Activated gamma-delta T cell treated with anti-CD3 and anti-CD28 coated beads, Interleukin-2, amount 50 U/mL, for 16 hours (primary cell): ENCODE measurements around the gene MED1.
"Not testable (repeated sequence)": the region's sequence is repeated elsewhere in the genome, so short reads cannot be mapped to it uniquely, and the experiment has no call there.

Source experiments
- DNase-seq: peaks from one replicate; pipeline ENCODE4 v3.0.0-alpha.2; 2020; ENCODE audit warnings: low read depth

Gene MED1, protein sequence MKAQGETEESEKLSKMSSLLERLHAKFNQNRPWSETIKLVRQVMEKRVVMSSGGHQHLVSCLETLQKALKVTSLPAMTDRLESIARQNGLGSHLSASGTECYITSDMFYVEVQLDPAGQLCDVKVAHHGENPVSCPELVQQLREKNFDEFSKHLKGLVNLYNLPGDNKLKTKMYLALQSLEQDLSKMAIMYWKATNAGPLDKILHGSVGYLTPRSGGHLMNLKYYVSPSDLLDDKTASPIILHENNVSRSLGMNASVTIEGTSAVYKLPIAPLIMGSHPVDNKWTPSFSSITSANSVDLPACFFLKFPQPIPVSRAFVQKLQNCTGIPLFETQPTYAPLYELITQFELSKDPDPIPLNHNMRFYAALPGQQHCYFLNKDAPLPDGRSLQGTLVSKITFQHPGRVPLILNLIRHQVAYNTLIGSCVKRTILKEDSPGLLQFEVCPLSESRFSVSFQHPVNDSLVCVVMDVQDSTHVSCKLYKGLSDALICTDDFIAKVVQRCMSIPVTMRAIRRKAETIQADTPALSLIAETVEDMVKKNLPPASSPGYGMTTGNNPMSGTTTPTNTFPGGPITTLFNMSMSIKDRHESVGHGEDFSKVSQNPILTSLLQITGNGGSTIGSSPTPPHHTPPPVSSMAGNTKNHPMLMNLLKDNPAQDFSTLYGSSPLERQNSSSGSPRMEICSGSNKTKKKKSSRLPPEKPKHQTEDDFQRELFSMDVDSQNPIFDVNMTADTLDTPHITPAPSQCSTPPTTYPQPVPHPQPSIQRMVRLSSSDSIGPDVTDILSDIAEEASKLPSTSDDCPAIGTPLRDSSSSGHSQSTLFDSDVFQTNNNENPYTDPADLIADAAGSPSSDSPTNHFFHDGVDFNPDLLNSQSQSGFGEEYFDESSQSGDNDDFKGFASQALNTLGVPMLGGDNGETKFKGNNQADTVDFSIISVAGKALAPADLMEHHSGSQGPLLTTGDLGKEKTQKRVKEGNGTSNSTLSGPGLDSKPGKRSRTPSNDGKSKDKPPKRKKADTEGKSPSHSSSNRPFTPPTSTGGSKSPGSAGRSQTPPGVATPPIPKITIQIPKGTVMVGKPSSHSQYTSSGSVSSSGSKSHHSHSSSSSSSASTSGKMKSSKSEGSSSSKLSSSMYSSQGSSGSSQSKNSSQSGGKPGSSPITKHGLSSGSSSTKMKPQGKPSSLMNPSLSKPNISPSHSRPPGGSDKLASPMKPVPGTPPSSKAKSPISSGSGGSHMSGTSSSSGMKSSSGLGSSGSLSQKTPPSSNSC (N-terminal part only)

DNA sequence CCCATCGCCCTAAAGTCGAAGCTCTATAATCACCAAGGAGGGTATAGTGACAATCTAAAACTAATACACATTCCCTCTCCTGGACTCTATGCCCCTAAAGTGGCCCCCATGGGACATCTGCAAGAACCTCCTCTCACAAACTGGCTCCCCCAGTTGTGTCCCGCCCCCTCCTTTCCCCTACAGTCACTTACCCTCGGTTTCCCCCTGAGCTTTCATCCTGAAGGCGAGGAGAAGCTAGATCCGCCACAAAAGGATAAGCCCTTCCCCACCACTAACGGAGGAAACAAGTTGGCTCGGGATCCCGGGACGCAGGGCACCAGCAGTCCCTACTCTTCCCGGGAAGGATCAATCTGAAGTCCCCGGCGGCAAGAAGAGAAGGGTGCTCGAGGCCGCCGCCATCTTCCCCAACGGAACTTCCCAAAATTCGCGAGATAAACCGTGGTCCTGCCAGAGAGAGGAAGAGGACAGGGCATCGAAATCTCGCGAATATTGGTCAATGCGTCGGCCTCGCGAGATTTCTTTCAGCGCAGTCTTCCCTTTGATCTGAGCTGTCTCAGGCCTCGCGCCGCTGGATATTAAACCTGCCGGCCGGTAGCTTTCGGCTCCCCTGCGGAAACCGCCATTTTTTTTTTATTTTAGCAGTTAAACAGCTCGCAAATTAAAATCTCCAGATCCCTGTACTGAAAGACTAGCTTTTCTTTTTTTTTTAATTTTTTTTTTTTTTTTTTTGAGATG, at the start of gene MED1:
TSS of gene MED1 (minus strand) at position 417 of the 735 bp plus-strand sequence. CDS start at position 216, 201 bp downstream.
- peak; percentile 82 for DNase-seq

DNA sequence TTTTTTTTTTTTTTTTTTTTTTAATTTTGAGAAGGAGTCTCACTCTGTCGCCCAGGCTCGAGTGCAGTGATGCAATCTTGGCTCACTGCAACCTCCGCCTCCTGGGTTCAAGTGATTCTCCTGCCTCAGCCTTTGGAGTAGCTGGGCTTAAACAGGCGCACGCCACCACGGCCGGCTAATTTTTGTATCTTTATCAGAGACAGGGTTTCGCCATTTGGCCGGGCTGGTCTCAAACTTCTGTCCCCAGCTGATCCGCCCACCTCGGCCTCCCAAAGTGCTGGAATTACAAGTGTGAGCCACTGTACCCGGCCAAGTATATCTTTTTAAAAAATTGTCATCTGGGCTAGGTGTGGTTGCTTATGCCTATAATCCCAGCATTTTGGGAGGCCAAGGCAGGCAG, 45.9 kb upstream of the MED1 start:
- not testable (repeated sequence) for DNase-seq

DNA sequence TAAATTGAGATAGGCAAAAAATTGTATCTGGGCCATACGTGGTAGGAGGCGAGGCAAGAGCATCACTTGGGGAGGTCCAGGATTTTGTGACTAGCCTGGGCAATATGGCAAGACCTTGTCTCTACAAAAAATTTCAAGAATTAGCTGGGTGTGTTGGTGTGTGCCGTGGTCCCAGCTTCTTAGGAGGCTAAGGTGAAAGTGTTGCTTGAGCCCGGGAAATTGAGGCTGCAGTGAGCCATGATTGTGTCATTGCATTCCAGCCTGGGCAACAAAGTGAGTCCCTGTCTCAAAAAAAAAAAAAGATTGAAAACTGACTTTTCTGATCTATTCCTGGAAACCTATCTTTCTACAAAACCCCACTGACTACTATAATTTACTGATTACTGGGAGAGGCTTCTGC, 36.9 kb upstream of the MED1 start:
- no peak for DNase-seq

DNA sequence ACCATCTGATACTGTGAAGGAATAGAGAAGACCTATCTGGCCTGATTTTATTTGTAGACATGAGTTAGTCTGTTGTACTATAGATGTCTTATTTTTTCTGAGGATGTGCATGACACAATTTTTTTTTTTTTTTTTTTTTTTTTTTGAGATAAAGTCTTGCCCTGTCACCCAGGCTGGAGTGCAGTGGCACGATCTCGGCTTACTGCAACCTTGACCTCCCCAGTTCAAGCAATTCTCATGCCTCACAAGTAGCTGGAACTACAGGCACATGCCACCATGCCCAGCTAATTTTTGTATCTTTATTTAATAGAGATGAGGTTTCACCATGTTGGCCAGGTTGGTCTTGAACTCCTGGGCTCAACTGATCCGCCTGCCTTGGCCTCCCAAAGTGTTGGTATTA, 36.4 kb upstream of the MED1 start:
- DNase-seq = not testable (repeated sequence)

DNA sequence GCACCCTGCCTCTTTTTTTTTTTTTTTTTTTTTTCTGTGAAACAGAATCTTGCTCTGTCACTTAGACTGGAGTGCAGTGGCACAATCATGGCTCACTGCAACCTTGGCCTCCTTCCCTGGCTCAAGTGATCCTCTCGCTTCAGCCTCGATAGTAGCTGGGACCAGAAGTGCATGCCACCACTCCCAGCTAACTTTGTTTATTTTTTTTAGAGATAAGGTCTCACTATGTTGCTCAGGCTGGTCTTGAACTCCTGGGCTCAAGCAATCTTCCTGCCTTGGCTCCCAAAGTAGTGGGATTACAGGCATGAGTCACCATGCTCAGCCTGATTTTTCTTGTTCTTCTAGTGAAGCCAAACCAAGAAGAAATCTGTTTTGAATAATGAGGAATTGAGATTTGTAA, 35.2 kb upstream of the MED1 start:
- DNase-seq = no peak

DNA sequence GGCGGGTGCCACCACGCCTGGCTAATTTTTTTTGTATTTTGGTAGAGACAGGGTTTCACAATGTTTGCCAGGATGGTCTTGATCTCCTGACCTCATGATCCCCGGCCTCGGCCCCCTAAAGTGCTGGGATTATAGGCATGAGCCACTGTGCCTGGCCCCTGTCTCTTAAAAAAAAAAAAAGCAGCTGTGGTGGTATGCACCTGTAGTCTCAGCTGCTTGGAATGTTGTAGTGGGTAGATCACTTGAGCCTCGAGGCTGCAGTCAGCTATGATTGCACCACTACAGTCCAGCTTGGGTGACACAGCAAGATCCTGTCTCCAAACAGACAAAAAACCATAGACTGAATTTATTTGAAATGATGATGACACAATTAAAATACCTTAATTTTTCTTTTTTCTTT, 34.5 kb upstream of the MED1 start:
- DNase-seq = no peak

DNA sequence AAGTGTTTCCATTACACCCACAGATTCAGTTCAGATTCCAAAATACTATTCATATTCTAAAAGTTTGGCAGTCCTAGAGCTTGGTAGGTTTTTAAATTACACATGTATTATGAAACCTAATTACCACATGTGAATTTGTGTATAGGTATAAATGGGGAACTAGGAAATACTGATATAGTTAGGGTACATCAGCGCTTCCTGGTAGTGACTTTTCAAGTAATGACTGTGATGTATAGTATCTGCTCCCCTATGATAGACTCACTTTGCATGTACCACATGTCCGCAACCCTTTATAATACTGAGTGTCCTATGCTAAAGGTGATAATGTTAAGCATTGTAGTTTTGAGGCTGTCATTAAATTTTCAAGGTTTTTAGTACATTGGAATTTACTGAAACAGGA, 33.1 kb upstream of the MED1 start:
- DNase-seq = no peak

DNA sequence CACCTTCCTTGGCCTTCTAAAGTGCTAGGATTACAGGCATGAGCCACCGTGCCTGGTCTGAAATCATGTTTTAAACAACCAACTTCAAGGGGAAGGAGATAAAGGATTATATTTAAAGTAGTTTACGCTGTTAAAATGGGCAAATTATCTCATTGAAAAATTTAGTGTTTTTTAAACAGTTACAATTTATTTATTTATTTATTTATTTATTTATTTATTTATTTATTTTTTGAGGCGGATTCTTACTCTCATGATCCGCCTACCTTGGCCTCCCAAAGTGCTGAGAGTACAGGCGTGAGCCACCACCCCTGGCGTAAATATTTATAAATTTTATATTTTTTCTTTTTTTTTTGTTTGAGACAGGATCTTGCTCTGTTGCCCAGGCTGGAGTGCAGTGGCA, 32.4 kb upstream of the MED1 start:
- DNase-seq = no peak

DNA sequence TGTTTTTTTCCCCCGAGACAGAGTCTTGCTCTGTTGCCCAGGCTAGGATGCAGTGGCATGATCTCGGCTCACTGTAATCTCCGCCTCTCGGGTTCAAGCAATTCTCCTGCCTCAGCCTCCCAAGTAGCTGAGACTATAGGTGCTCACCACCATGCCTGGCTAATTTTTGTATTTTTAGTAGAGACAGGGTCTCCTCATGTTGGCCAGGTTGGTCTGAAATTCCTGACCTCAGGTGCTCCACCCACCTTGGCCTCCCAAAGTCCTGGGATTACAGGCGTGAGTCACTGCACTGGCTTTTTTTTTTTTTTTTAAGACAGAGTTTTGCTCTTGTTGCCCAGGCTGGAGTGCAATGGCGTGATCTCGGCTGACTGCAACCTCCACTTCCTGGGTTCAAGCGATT, 28.6 kb upstream of the MED1 start:
- DNase-seq = not testable (repeated sequence)

DNA sequence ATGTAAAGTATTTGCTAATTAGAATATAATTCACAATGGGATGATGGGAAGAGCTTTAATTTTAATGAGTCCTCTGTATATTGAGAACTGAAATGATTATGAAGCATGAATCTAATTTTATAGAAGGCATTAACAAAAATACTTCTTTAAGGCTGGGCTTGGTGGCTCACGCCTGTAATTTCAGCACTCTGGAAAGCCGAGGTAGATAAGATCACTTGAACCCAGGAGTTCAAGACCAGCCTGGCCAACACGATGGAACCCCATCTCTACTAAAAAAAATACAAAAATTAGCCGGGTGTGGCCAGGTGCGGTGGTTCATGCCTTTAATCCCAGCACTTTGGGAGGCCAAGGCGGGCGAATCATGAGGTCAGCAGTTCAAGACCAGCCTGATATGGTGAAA, 22.2 kb upstream of the MED1 start:
- DNase-seq = no peak

DNA sequence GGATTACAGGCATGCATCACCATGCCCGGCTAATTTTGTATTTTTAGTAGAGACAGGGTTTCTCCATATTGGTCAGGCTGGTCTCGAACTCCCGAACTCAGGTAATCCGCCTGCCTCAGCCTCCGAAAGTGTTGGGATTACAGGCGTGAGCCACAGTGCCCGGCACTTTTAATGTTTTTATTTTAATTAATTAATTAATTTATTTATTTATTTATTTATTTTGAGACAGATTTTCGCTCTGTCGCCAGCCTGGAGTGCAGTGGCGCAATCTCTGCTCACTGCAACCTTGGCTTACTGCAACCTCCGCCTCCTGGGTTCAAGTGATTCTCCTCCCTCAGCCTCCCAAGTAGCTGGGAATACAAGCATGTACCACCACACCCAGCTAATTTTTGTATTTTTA, 17.5 kb upstream of the MED1 start:
- DNase-seq = not testable (repeated sequence)

DNA sequence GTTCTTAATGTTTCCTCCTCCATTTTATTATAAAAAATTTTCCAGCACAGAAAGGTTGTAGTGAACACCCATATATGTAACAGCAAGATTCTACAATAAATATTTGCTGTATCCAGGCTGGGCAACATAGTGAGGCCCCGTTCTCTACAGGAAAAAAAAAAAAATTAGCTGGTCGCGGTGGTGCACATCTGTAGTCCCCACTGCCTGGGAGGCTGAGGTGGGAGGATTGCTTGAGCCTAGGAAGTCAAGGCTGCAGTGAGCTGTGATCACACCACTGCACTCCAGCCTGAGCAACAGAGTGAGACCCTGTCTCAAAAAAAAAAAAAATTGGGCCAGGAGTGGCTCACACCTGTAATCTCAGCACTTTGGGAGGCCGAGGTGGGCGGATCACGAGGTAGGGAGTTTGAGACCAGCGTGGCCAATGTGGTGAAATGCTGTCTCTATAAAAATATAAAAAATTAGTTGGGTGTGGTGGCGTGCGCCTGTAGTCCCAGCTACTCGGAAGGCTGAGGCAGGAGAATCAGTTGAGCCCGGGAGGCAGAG, 13.6 kb upstream of the MED1 start:
- not testable (repeated sequence) for DNase-seq

DNA sequence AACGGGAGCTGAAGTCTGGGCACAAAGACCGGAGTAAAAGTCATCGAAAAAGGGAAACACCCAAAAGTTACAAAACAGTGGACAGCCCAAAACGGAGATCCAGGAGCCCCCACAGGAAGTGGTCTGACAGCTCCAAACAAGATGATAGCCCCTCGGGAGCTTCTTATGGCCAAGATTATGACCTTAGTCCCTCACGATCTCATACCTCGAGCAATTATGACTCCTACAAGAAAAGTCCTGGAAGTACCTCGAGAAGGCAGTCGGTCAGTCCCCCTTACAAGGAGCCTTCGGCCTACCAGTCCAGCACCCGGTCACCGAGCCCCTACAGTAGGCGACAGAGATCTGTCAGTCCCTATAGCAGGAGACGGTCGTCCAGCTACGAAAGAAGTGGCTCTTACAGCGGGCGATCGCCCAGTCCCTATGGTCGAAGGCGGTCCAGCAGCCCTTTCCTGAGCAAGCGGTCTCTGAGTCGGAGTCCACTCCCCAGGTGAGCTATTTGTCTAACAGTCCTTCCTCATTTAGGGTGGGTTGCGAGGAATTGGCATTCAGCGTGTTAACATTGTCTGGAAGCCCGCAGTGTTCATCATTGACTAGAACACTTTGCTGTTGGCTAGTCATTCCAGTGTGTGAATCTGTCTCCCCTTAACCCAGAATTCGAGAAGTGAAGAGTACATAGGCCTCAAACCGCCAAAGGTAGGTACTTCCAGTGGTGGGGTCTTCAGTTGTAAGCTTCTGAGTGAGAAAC, 11.7 kb upstream of the MED1 start:
- DNase-seq = no peak

DNA sequence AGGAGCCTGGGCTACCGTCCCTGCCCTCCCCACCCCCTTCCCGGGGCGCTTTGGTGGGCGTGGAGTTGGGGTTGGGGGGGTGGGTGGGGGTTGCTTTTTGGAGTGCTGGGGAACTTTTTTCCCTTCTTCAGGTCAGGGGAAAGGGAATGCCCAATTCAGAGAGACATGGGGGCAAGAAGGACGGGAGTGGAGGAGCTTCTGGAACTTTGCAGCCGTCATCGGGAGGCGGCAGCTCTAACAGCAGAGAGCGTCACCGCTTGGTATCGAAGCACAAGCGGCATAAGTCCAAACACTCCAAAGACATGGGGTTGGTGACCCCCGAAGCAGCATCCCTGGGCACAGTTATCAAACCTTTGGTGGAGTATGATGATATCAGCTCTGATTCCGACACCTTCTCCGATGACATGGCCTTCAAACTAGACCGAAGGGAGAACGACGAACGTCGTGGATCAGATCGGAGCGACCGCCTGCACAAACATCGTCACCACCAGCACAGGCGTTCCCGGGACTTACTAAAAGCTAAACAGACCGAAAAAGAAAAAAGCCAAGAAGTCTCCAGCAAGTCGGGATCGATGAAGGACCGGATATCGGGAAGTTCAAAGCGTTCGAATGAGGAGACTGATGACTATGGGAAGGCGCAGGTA, 11.0 kb upstream of the MED1 start:
- peak; percentile 10 for DNase-seq

DNA sequence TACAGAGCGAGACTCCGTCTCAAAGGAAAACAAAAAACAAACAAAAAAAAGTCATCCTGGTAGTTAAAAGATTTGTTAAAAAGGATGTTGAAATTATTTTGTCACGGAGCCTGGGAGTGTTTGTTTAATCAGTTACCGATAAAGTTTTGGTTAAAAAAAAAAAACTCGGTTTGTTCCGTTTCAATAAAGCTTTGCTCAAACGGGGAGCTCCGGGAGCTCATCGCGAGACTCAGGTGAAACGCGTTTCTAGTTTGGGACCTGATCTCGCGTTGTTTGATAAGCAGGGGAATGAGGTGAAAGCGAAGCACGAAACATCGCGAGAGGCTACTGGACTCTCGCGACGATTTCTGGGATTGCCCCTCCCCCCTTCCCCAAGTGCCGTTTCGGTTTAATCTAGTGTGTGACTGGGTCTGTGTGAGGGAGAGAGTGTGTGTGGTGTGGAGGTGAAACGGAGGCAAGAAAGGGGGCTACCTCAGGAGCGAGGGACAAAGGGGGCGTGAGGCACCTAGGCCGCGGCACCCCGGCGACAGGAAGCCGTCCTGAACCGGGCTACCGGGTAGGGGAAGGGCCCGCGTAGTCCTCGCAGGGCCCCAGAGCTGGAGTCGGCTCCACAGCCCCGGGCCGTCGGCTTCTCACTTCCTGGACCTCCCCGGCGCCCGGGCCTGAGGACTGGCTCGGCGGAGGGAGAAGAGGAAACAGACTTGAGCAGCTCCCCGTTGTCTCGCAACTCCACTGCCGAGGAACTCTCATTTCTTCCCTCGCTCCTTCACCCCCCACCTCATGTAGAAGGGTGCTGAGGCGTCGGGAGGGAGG, 10.3 kb upstream of the MED1 start, which contains the start of gene CDK12:
TSS of gene CDK12 (plus strand) at position 374 of the 813 bp plus-strand sequence. CDS start 586 bp downstream, outside the sequence.
- peak; percentile 90 for DNase-seq

DNA sequence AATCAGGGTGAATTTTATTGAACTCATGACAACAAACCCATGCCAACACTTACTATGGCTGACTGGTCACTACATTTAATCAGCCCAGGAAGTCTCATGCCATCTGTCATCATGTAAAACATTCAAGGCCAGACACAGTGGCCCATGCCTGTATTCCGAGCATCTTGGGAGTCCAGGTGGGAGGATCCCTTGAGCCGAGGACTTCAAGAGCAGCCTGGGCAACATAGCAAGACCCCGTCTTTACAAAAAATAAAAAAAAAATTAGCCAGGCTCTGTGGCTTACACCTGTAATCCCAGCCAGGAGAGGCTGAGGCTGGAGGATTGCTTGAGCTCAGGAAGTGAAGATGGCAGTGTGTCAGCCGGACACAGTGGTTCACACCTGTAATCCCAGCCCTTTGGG, 4.9 kb upstream of the MED1 start:
- no peak for DNase-seq

DNA sequence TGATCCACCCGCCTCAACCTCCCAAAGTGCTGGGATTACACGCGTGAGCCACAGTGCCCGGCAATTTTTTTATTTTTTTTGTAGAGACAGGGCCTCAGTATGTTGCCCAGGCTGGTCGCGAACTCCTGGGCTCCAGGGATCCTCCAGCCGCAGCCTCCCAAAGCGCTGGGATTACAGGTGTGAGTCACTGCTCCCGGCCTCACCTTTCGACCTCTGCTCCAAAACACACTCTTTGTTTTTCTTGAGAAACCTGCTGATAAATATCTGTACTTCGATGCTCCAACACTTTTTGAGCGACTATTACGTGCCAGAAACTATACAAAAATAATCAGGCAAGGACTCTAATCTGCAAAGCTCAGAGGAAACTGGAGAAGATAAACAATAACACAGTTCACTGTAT, 1.0 kb downstream of the MED1 start:
- DNase-seq = no peak

DNA sequence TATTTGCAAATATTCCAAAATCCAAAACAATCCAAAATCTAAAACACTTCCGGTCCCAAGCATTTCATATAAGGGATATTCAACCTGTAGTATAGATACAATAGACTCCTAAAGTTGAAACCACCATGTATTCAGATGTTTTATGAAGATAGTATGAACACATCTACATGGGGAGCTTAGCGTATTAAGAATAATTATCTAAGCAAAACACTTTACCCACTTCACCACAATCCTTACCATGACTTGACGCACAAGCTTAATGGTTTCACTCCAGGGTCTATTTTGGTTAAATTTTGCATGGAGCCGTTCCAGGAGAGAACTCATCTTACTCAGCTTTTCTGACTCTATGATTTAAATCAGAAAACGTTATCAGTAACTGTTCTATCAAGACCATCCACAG, 3.5 kb downstream of the MED1 start:
- DNase-seq = no peak

DNA sequence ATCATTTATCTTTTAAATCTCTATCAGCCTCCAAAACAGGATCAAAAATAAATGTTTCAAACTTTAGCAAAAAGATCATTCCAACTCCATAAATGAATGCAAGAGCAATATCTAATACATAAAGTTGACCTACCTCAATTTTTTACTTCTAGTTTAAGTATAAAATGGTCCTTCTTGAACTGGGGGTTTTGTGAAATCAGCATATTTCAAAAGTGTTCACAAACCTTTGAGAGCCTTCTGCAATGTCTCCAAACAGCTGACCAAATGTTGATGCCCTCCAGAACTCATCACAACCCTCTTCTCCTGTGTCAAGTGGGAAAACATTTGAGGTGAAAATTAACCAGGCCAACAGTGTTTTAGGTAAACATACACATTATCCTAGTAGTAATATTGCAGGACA, 7.7 kb downstream of the MED1 start:
- no peak for DNase-seq
